SJCRH30 (cell line): Measurements from ENCODE around the gene MITF. TPM values are rescaled to one million over a fixed set of nuclear protein-coding genes. Genes with fewer than 3 reads are reported as not detected.

ENCODE experiments used
- DNase-seq, 2 experiments: peaks; one replicate each; pipeline ENCODE4 v3.0.0-alpha.2; 2015 to 2020
- H3K27ac ChIP-seq: fragments of 250-450 bp; sonication (Bioruptor Pico); 2 replicates; pipeline ENCODE4 v1.5.1; 2020; ENCODE audit warnings: mild to moderate bottlenecking, moderate library complexity
- H3K27me3 ChIP-seq: fragments of 250-450 bp; sonication (Bioruptor Pico); 2 replicates; pipeline ENCODE4 v1.5.1; 2020; ENCODE audit warnings: mild to moderate bottlenecking, moderate library complexity
- H3K36me3 ChIP-seq: fragments of 250-450 bp; sonication (Bioruptor Pico); 2 replicates; pipeline ENCODE4 v1.5.1; 2020; ENCODE audit warnings: mild to moderate bottlenecking, moderate library complexity
- H3K4me1 ChIP-seq: fragments of 250-450 bp; sonication (Bioruptor Pico); 2 replicates; pipeline ENCODE4 v1.5.1; 2020; ENCODE audit warnings: mild to moderate bottlenecking, moderate library complexity
- H3K4me3 ChIP-seq: fragments of 250-450 bp; sonication (Bioruptor Pico); 2 replicates; pipeline ENCODE4 v1.5.1; 2020; ENCODE audit warnings: mild to moderate bottlenecking, moderate library complexity
- H3K9me3 ChIP-seq: fragments of 250-450 bp; sonication (Bioruptor Pico); replicated peaks from 2 replicates; pipeline ENCODE4 v1.5.1; 2020; ENCODE audit warnings: mild to moderate bottlenecking, moderate library complexity
- total RNA-seq: library from RNA; depleted of rRNA; stranded (reverse); fragments of >200 nt; shearing (Covaris generic); gene quantifications from 2 replicates; pipeline ENCODE4 v1.2.3, GENCODE V29; 2014

The MITF gene
- total RNA-seq, 1 experiment from 2014 or later, result 2.2 TPM

DNA sequence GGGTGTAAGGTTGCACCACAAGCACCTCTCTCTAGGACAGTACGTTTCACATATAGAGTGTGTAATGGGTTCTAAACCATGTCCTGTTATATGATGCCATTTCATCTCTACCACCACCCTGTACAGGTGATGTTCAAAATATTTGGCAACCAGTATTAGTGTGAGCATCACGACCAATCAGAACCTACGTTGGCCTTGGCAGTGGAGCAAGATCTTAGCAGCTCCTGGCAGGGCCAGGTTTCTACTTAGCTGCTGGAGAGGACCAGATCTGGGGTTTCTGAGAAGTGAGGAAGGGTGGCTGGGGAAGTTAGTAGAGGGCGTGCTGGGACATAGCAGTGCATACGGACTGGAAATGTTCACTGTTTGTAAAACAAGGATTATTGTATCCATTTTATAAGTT is 23.1 kb upstream of the MITF start:
- no peak for DNase-seq
- H3K4me3 ChIP-seq, result no peak overlapping the region
- no peak overlapping the region for H3K27ac ChIP-seq
- no peaks in the 10 kb centered on the region for H3K9me3 ChIP-seq
- no peaks in the 10 kb centered on the region for H3K27me3 ChIP-seq
- H3K36me3 ChIP-seq, result no peaks in the 10 kb centered on the region
- no peaks in the 10 kb centered on the region for H3K4me1 ChIP-seq

DNA sequence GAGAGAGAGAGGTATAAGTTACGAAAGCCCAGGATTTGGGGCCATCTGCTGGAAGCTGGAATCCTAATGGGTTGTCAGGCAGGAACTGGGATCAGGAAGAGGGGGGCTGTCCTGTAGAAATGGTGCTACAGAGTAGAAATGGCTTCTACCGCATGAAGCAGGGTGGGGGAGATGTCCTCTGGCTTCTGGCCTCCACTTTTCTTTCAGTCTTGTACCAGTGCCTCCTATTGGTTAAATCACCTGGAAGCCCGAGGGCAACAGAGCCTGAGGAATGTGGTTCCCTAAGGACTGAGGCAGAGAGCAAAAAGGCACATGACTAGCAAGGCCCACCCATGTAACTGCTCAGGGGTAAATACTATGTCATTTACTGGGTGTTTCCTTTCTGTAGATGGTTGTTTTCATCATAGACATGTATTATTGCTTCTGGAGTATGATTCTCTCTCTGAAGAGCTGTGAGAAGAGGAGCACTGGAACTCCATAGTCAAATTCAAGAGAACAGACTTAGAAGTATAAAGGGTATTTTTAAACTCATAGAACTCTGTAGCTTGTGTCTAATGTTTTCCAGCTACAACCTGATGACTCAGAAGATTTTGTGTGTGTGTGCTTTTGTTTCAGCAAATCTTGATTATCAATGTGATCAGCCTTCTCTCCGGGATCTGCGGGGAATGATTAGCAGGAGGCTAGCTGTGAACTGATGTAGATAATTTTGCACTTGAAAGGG is 20.2 kb upstream of the MITF start:
- Histone ChIP-seq H3K27ac (no peak overlapping the region), H3K4me3 (no peak overlapping the region), H3K4me1 (no peaks in the 10 kb centered on the region), H3K27me3 (no peaks in the 10 kb centered on the region), H3K9me3 (no peaks in the 10 kb centered on the region), H3K36me3 (no peaks in the 10 kb centered on the region)
- no peak for DNase-seq

DNA sequence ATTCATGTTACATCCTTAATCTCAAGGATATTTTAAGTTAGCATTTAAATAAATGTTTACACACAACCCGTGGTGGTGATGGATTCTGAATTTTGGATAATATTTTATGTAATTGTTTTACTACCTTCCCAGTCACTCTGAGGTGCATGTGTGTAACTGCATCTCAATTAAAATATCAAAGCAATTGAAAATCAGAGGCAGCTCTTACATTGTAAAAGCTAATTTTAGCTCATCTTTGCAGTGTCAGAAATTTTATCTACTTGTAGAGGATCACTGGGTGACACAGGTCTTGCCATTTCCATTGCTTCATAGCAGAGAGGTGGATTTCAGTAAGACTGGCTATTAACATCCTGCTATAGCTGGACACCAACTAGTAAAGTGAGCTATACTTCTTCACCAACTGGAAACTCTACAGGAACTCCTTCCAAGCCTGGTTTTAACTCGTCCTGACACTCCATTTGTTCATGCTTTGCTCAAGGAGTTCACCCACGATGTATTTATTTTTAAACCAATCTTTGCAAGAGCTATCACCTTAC is 19.6 kb upstream of the MITF start:
- H3K27ac ChIP-seq, result no peak overlapping the region
- no peaks in the 10 kb centered on the region for H3K36me3 ChIP-seq
- no peak overlapping the region for H3K4me3 ChIP-seq
- no peaks in the 10 kb centered on the region for H3K4me1 ChIP-seq
- H3K9me3 ChIP-seq, result no peaks in the 10 kb centered on the region
- no peaks in the 10 kb centered on the region for H3K27me3 ChIP-seq
- no peak for DNase-seq

DNA sequence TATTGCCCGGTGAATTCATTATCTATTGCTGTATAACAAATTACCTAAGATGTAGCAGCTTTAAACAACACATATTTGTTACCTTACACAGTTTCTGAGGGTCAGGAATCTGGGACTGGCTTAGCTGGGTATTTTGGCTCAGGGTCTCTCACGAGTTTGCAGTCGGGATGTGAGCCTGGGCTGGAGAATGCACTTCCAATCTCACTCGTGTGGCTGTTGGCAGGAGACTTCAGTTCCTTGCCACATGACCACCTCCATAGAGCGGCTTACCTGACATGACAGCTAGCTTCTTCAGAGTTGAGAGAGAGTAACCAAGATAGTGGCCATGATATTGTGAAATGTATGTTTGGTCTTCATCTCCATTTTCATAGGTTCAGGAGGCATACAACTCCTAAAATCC is 18.4 kb upstream of the MITF start:
- Histone ChIP-seq H3K27ac (no peak overlapping the region), H3K4me1 (no peaks in the 10 kb centered on the region), H3K27me3 (no peaks in the 10 kb centered on the region), H3K4me3 (no peak overlapping the region), H3K36me3 (no peaks in the 10 kb centered on the region), H3K9me3 (no peaks in the 10 kb centered on the region)
- no peak for DNase-seq

DNA sequence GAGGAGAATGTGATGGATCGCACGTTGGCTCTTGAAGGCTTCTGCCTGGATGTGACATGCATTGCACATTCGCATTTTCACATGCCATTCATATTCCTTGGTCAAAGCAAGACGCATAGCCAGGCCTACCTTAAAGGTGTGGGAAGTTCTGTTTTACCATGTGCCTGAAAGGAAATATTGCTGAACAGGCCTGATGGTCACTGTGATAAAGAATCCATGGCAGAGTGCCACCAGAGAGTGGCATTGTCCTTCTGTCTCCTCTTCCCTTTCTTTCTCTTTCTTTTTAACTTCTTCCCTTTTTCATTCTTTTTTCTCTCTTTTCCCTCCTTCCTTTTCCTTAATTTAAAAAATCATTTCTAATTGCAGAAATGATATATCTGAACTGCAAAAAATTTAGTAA is 15.9 kb upstream of the MITF start:
- Histone ChIP-seq H3K9me3 (no peaks in the 10 kb centered on the region), H3K4me3 (no peak overlapping the region), H3K4me1 (no peaks in the 10 kb centered on the region), H3K27me3 (no peaks in the 10 kb centered on the region), H3K36me3 (no peaks in the 10 kb centered on the region), H3K27ac (no peak overlapping the region)
- DNase-seq, result no peak

DNA sequence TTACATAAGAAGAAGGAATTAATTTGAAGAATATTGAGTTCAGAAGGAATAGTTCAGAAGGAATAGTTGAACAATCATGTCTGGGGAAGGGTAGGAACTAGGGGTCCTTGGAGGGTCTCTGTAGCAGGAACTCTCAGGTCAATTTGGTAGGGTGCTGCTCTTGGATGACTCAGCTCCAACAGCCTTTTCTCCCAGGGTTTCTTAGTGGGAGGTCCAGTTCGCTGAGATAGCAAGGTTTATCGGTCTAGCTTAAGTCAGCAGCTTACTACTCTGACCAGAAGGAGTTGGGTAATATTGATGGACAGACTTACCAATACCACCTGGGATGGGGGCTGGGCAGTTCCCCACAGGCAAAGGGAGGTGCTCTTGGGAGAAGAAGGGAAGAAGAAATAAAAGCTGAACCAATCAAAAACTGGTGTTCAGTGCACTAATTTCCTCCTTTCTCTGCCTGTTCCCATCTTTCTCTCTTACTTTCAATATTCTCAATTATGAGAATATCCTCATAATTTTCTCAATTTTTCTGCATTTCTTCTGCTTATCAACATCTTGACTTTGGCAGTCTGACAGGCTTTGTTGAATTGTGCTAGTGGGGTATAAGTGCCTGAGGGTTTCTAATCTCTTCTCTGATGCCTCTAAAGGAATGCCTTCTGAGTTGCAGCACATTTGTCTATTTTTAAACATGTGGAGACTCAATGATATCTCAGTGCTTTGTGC is 14.4 kb upstream of the MITF start:
- Histone ChIP-seq H3K27me3 (no peaks in the 10 kb centered on the region), H3K27ac (no peak overlapping the region), H3K9me3 (no peaks in the 10 kb centered on the region), H3K4me3 (no peak overlapping the region), H3K36me3 (no peaks in the 10 kb centered on the region), H3K4me1 (no peaks in the 10 kb centered on the region)
- no peak for DNase-seq

- Histone ChIP-seq H3K27me3 (no peaks in the 10 kb centered on the region), H3K4me1 (no peaks in the 10 kb centered on the region), H3K27ac (no peak overlapping the region), H3K9me3 (no peaks in the 10 kb centered on the region), H3K4me3 (no peak overlapping the region), H3K36me3 (no peaks in the 10 kb centered on the region)
- DNase-seq, result no peak
These were observed 13.2 kb upstream of the MITF start for GRCh38 chr3:69725994-69726571.

DNA sequence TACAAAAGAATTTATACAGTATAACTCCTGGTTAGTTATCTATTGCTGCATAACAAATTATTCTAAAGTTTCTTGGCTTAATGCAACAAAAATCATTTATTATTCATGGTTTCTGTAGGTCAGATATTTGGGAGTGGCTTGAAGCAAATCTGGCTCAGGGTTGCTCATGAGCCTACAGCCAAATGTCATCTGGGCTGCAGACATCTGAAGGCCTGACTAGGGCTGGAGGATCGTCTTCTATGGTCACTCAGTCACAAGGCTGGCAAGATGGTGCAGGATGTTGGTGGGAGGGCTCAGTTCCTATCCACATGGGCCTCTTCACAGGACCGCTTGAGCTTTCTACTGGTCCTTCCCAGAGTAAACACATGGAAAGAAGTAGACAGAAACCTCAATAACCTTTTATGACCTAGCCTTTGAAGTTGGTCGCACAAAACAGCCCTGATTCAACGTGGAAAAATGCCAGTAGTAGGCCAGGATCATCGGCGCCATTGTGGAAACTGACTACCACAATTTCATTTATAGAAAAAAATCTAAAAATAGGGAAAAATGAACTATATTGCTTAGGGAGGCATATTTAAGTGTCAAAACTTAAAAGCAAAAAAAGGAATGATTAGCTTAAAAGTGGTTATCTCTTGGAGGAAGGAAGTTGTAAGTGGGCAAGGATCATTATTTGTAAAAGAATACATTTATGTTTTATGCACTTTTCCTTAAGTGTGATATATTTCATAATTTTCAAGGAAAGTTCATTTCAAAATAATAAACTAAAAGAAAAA is 9.9 kb upstream of the MITF start:
- DNase-seq, result no peak
- Histone ChIP-seq H3K36me3 (no peaks in the 10 kb centered on the region), H3K9me3 (no peaks in the 10 kb centered on the region), H3K4me1 (no peaks in the 10 kb centered on the region), H3K27me3 (no peaks in the 10 kb centered on the region), H3K27ac (no peak overlapping the region), H3K4me3 (no peak overlapping the region)

GRCh38 chr3:69731080-69731479 is 8.2 kb upstream of the MITF start:
- Histone ChIP-seq H3K27ac (no peak overlapping the region), H3K36me3 (no peaks in the 10 kb centered on the region), H3K9me3 (no peaks in the 10 kb centered on the region), H3K27me3 (no peaks in the 10 kb centered on the region), H3K4me1 (no peaks in the 10 kb centered on the region), H3K4me3 (no peak overlapping the region)
- no peak for DNase-seq

GRCh38 chr3:69735893-69736292 is 3.4 kb upstream of the MITF start:
- Histone ChIP-seq H3K27ac (no peak overlapping the region), H3K27me3 (no peaks in the 10 kb centered on the region), H3K9me3 (no peaks in the 10 kb centered on the region), H3K4me1 (no peaks in the 10 kb centered on the region), H3K36me3 (no peaks in the 10 kb centered on the region), H3K4me3 (no peak overlapping the region)
- no peak for DNase-seq

GRCh38 chr3:69737392-69737791 is 1.9 kb upstream of the MITF start:
- no peaks in the 10 kb centered on the region for H3K36me3 ChIP-seq
- no peak overlapping the region for H3K27ac ChIP-seq
- H3K4me1 ChIP-seq, result no peaks in the 10 kb centered on the region
- DNase-seq, result no peak
- no peaks in the 10 kb centered on the region for H3K27me3 ChIP-seq
- no peak overlapping the region for H3K4me3 ChIP-seq
- H3K9me3 ChIP-seq, result no peaks in the 10 kb centered on the region

GRCh38 chr3:69738315-69738714 is 949 bp upstream of the MITF start:
- Histone ChIP-seq H3K27me3 (no peaks in the 10 kb centered on the region), H3K4me3 (peak overlapping the region; percentile 78), H3K36me3 (no peaks in the 10 kb centered on the region), H3K9me3 (no peaks in the 10 kb centered on the region), H3K4me1 (no peaks in the 10 kb centered on the region), H3K27ac (no peak overlapping the region)
- DNase-seq, result no peak

GRCh38 chr3:69738859-69739203 is 433 bp upstream of the MITF start:
- no peaks in the 10 kb centered on the region for H3K36me3 ChIP-seq
- no peak for DNase-seq
- H3K9me3 ChIP-seq, result no peaks in the 10 kb centered on the region
- H3K27me3 ChIP-seq, result no peaks in the 10 kb centered on the region
- H3K4me3 ChIP-seq, result peak overlapping the region; percentile 78
- no peaks in the 10 kb centered on the region for H3K4me1 ChIP-seq
- no peak overlapping the region for H3K27ac ChIP-seq

DNA sequence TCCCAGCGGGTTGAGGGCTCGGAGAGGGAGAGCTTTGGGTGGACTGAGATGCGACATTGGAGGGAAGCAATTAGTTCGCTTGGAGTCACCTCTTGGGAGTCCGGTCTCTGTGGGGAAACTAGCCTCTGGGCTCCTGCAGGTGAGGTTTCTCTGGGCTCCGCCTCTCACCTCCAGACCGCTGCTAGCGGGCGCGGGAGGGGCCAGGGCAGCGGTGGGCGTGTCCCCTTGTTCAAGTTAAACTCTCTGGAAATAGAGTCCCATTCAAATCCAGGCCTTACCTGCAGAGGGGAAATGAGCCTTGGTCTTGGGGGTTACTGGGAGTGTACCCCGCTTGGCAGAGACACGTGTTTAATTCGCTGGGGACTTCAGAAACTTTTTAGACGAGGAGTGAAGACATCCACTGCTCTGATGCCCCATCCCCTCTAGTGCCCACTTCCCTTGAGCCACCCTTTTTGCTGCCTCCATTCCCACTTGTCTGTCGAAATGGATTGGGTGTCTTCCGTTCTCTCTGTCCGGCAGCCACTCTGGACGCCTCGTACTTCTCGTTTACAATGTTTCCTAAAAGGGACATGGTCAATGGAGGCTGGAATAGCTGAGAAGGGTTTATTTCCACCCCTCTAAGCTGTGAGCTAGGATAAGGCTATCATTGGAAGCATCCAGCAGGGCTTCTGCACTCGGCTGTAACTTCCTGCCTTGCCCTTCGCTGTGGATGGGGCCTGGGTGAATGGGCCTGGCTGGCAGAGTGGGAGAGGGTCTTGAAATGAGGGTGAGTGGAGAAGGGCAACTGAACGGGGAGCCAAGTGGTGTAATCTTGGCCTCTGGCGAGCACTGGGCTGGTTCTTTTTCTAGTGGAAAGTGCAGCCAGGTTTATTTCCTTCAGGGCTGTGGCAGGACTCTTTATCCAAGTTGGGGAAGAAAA is 1.1 kb downstream of the MITF start:
- peak overlapping the region; percentile 78 for H3K4me3 ChIP-seq
- no peak overlapping the region for H3K27ac ChIP-seq
- no peaks in the 10 kb centered on the region for H3K4me1 ChIP-seq
- no peaks in the 10 kb centered on the region for H3K27me3 ChIP-seq
- DNase-seq, result no peak
- no peaks in the 10 kb centered on the region for H3K36me3 ChIP-seq
- no peaks in the 10 kb centered on the region for H3K9me3 ChIP-seq
